HL-60 (cell line): ENCODE measurements around the gene TSHZ2.

Source experiments
- DNase-seq, 2 experiments: peaks; one replicate each; pipeline ENCODE4 v3.0.0-alpha.2; 2010 to 2020; ENCODE audit warnings: low read depth in 1 of 2, low spot score in 1 of 2
- H3K27ac ChIP-seq: fragments of 250-450 bp; sonication (Bioruptor Pico); replicated peaks from 2 replicates; pipeline ENCODE4 v1.5.1; 2020; ENCODE audit warnings: mild to moderate bottlenecking, moderate library complexity
- H3K27me3 ChIP-seq: fragments of 250-450 bp; sonication (Bioruptor Pico); 2 replicates; pipeline ENCODE4 v1.5.1; 2021; ENCODE audit warnings: mild to moderate bottlenecking, moderate library complexity; ENCODE audit not compliant: insufficient read depth, poor library complexity, severe bottlenecking
- H3K4me3 ChIP-seq: replicated peaks from 2 replicates; pipeline ENCODE4 v1.5.1; 2011; ENCODE audit warnings: mild to moderate bottlenecking, control low read depth, low read length; ENCODE audit not compliant: insufficient read depth
- CTCF ChIP-seq: IDR thresholded peaks from one replicate; pipeline ENCODE4 v1.5.1; 2011; ENCODE audit warnings: low read length, control low read depth, inconsistent platforms; ENCODE audit not compliant: insufficient read depth
- GABPA ChIP-seq: IDR thresholded peaks from 2 replicates; pipeline ENCODE4 v1.6.1; 2012; ENCODE audit warnings: low read depth
- POLR2AphosphoS5 ChIP-seq: IDR thresholded peaks from 2 replicates; pipeline ENCODE4 v1.6.1; 2012; ENCODE audit warnings: low read depth
- REST ChIP-seq: IDR thresholded peaks from 2 replicates; pipeline ENCODE4 v1.6.1; 2012; ENCODE audit warnings: low read depth; ENCODE audit not compliant: insufficient replicate concordance
- SPI1 ChIP-seq: IDR thresholded peaks from 2 replicates; pipeline ENCODE4 v1.6.1; 2012; ENCODE audit warnings: low read depth, mild to moderate bottlenecking, borderline replicate concordance

TSHZ2 gene

GRCh38 chr20:53383916-53384315, 411.8 kb downstream of the TSHZ2 start:
- no peak for DNase-seq
- no peak for TF ChIP-seq GABPA
- TF ChIP-seq POLR2AphosphoS5: no peak
- no peak for TF ChIP-seq REST
- no peak for TF ChIP-seq SPI1
- TF ChIP-seq CTCF: no peak
- H3K27ac ChIP-seq: no peak overlapping the region
- H3K4me3 ChIP-seq: no peak overlapping the region
- H3K27me3 ChIP-seq: no peaks in the 10 kb centered on the region

- TF ChIP-seq CTCF: no peak
- TF ChIP-seq REST: no peak
- no peak for TF ChIP-seq SPI1
- no peak for TF ChIP-seq GABPA
- TF ChIP-seq POLR2AphosphoS5: no peak
- H3K27ac ChIP-seq: no peak overlapping the region
- no peaks in the 10 kb centered on the region for H3K27me3 ChIP-seq
- H3K4me3 ChIP-seq: no peak overlapping the region
- no peak for DNase-seq
These were observed 412.2 kb downstream of the TSHZ2 start for GRCh38 chr20:53384392-53384791.

- Histone ChIP-seq H3K27me3 (no peaks in the 10 kb centered on the region), H3K4me3 (no peak overlapping the region), H3K27ac (no peak overlapping the region)
- DNase-seq: no peak
- TF ChIP-seq POLR2AphosphoS5: no peak
These were observed 414.0 kb downstream of the TSHZ2 start for GRCh38 chr20:53385941-53386767.

GRCh38 chr20:53387983-53388675, 416.0 kb downstream of the TSHZ2 start:
- H3K27me3 ChIP-seq: no peaks in the 10 kb centered on the region
- no peak for TF ChIP-seq SPI1
- TF ChIP-seq CTCF: no peak
- no peak for TF ChIP-seq REST
- TF ChIP-seq POLR2AphosphoS5: no peak
- TF ChIP-seq GABPA: no peak
- DNase-seq: no peak
- no peak overlapping the region for H3K27ac ChIP-seq
- no peak overlapping the region for H3K4me3 ChIP-seq
